Upper lobe of left lung (tissue), 4 donors: ENCODE data around the gene ZBTB11.

ENCODE experiments used
- CTCF ChIP-seq, 6 experiments: fragments of 450-650 bp in 4 of 6; fragments of 200-600 bp in 2 of 6; sonication (generic) in 2 of 6; IDR thresholded peaks; one replicate each; pipeline ENCODE4 v1.5.1; 2016 to 2019; ENCODE audit warnings: antibody characterized with exemption in 6 of 6
- POLR2A ChIP-seq, 4 donors: fragments of 450-650 bp; IDR thresholded peaks; one replicate each; pipeline ENCODE4 v1.5.1; 2016 to 2017; ENCODE audit warnings: antibody characterized with exemption in 4 of 4, mild to moderate bottlenecking in 2 of 4
- POLR2AphosphoS5 ChIP-seq, 2 donors: sonication (generic); formaldehyde crosslinking; IDR thresholded peaks; one replicate each; pipeline ENCODE4 v1.5.1; 2017; ENCODE audit warnings: antibody characterized with exemption in 2 of 2

DNA sequence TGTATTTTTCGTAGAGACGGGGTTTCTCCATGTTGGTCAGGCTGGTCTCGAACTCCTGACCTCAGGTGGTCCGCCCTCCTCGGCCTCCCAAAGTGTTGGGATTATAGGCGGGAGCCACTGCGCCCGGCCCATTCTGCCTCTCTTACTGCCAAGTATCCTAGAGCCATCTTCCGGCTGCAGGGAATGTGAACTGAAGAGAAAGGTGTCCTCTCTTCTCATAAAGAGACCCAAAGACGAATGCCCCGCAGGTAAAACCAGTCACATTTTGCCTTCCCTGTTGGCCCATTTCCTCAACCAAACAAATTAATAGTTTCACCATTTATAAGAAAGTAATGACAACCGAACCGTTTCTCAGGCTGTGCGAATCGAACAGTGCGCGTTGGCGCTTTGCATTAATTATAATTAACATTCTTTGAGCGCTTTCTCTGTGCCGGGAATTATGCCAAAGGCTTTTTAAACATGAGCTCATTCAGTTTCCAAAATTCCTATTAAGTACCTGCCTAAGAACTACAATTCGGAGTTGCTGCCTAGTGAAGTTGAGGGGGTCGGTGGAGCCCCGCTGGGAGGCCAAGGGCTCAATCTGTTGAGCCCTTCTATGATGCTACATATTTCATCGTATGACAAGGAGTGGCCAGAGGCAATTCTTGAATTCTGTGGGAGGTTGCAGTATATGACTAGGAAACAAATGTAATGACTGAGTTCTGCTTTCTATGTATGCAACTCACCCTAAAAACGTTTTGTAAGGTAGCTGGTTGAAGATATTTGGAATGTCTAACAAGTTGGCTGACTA is 10.4 kb upstream of the ZBTB11 start:
- TF ChIP-seq POLR2AphosphoS5 (IDR thresholded peaks at IDR 0.05) (no peak), CTCF (IDR thresholded peaks at IDR 0.05) (no peak), POLR2A (IDR thresholded peaks at IDR 0.05) (no peak)
